Trophoblast cell (in vitro differentiated cells and primary cell): ENCODE data around the gene PSD4.

Experiments used
- DNase-seq, 2 donors: peaks; one replicate each; pipeline ENCODE4 v3.0.0-alpha.2; 2016
- H2AFZ ChIP-seq: 2 replicates; pipeline ENCODE4 v1.6.1; 2013; ENCODE audit warnings: low read length, moderate library complexity, mild to moderate bottlenecking; ENCODE audit not compliant: insufficient read depth, poor library complexity
- H2AK5ac ChIP-seq: 2 replicates; pipeline ENCODE4 v1.6.1; 2013; ENCODE audit warnings: mild to moderate bottlenecking, low read length
- H2BK120ac ChIP-seq: 2 replicates; pipeline ENCODE4 v1.6.1; 2013; ENCODE audit warnings: low read length, mild to moderate bottlenecking, moderate library complexity; ENCODE audit not compliant: insufficient read depth, poor library complexity
- H2BK12ac ChIP-seq: 2 replicates; pipeline ENCODE4 v1.6.1; 2013; ENCODE audit warnings: mild to moderate bottlenecking, low read length, moderate library complexity
- H2BK5ac ChIP-seq: 2 replicates; pipeline ENCODE4 v1.6.1; 2013; ENCODE audit warnings: low read length, low read depth, moderate library complexity, mild to moderate bottlenecking; ENCODE audit not compliant: poor library complexity
- H3K14ac ChIP-seq: 2 replicates; pipeline ENCODE4 v1.6.1; 2013; ENCODE audit warnings: mild to moderate bottlenecking, low read length
- H3K18ac ChIP-seq: 2 replicates; pipeline ENCODE4 v1.6.1; 2013; ENCODE audit warnings: mild to moderate bottlenecking, low read length
- H3K23ac ChIP-seq: 2 replicates; pipeline ENCODE4 v1.6.1; 2013; ENCODE audit warnings: low read length
- H3K27ac ChIP-seq: 2 replicates; pipeline ENCODE4 v1.5.1; 2013; ENCODE audit warnings: low read depth, mild to moderate bottlenecking, inconsistent platforms, low read length, moderate library complexity
- H3K27me3 ChIP-seq: 2 replicates; pipeline ENCODE4 v1.6.1; 2013; ENCODE audit warnings: inconsistent platforms, mild to moderate bottlenecking, low read length, moderate library complexity; ENCODE audit not compliant: insufficient read depth
- H3K36me3 ChIP-seq, 2 experiments: 1 replicate in 1 of 2; 2 replicates in 1 of 2; pipeline ENCODE4 v1.6.1; 2013; ENCODE audit warnings: low read length in 2 of 2, mild to moderate bottlenecking in 2 of 2, moderate library complexity in 1 of 2; ENCODE audit not compliant: insufficient read depth in 2 of 2, control insufficient read depth in 1 of 2
- H3K4ac ChIP-seq: 2 replicates; pipeline ENCODE4 v1.6.1; 2013; ENCODE audit warnings: low read depth, mild to moderate bottlenecking, low read length, moderate library complexity
- H3K4me1 ChIP-seq, 2 experiments: 1 replicate in 1 of 2; 2 replicates in 1 of 2; pipeline ENCODE4 v1.6.1; 2013; ENCODE audit warnings: low read length in 2 of 2, mild to moderate bottlenecking in 2 of 2, moderate library complexity in 1 of 2; ENCODE audit not compliant: insufficient read depth in 2 of 2, control insufficient read depth in 1 of 2
- H3K4me2 ChIP-seq: 2 replicates; pipeline ENCODE4 v1.6.1; 2013; ENCODE audit warnings: inconsistent platforms, mild to moderate bottlenecking, low read length, moderate library complexity
- H3K4me3 ChIP-seq: 2 replicates; pipeline ENCODE4 v1.5.1; 2013; ENCODE audit warnings: mild to moderate bottlenecking, low read depth, low read length, inconsistent platforms
- H3K79me1 ChIP-seq: one replicate; pipeline ENCODE4 v1.6.1; 2013; ENCODE audit warnings: low read length
- H3K79me2 ChIP-seq: 2 replicates; pipeline ENCODE4 v1.6.1; 2013; ENCODE audit warnings: low read length, mild to moderate bottlenecking; ENCODE audit not compliant: control insufficient read depth, insufficient read depth, poor library complexity
- H3K9ac ChIP-seq: 2 replicates; pipeline ENCODE4 v1.6.1; 2013; ENCODE audit warnings: mild to moderate bottlenecking, low read length
- H3K9me3 ChIP-seq: 2 replicates; pipeline ENCODE4 v1.6.1; 2013; ENCODE audit warnings: low read depth, mild to moderate bottlenecking, control low read depth, inconsistent platforms, low read length; ENCODE audit not compliant: insufficient read depth
- H4K12ac ChIP-seq: 2 replicates; pipeline ENCODE4 v1.6.1; 2013; ENCODE audit warnings: low read depth, mild to moderate bottlenecking, low read length, moderate library complexity
- H4K8ac ChIP-seq: 2 replicates; pipeline ENCODE4 v1.6.1; 2013; ENCODE audit warnings: low read depth, mild to moderate bottlenecking, low read length, moderate library complexity
- H4K91ac ChIP-seq: one replicate; pipeline ENCODE4 v1.6.1; 2013; ENCODE audit warnings: low read depth, mild to moderate bottlenecking, low read length, moderate library complexity
- WGBS: extraction: QIAGEN DNeasy Blood & Tissue Kit; methylation state at CpG from one replicate; pipeline ENCODE4 v1.1.7; 2013; ENCODE audit warnings: missing lambda C conversion rate; ENCODE audit not compliant: insufficient read length, insufficient coverage; ENCODE audit errors: extremely low coverage; 5-methylcytosine and 5-hydroxymethylcytosine counted together

The PSD4 gene

DNA sequence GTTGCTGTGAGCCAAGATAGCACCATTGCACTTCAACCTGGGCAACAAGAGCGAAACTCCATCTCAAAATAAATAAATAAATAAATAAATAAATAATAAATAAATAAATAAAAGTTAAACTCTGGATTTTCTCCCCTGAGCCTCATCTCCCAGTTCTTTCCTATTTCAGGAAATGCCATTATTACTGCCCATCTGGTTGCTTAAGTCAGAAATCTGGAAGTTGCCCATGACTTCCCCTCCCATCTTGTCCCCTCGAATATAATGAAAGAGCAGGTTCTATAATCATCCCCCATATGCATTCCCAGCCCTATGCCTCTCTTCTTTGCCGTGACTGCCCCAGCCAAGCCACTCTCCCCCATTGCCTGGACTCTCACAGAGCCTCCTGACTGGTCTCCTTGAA lies 4.2 kb upstream of the PSD4 start:
- no peak overlapping the region for H2BK120ac ChIP-seq
- H2BK5ac ChIP-seq: no peak overlapping the region
- H2AK5ac ChIP-seq: no peak overlapping the region
- DNase-seq: no peak
- WGBS: no CpG with 5 or more reads among the region's 3 CpGs
- H3K4me2 ChIP-seq: no peak overlapping the region
- H3K79me2 ChIP-seq: no peaks in the 10 kb centered on the region
- no peak overlapping the region for H2BK12ac ChIP-seq
- no peak overlapping the region for H3K14ac ChIP-seq
- no peaks in the 10 kb centered on the region for H3K79me1 ChIP-seq
- H3K27ac ChIP-seq: no peak overlapping the region
- no peaks in the 10 kb centered on the region for H3K27me3 ChIP-seq
- peaks cover 3% of the 10 kb centered on the region for H3K9me3 ChIP-seq
- H4K12ac ChIP-seq: no peak overlapping the region
- H3K4me3 ChIP-seq: no peak overlapping the region
- H3K18ac ChIP-seq: no peak overlapping the region
- no peak overlapping the region for H4K91ac ChIP-seq
- no peak overlapping the region for H3K23ac ChIP-seq
- H4K8ac ChIP-seq: no peak overlapping the region
- no peak overlapping the region for H3K4ac ChIP-seq
- H3K36me3 ChIP-seq: no peaks in the 10 kb centered on the region
- H2AFZ ChIP-seq: no peak overlapping the region
- H3K9ac ChIP-seq: no peak overlapping the region
- peaks cover 7 to 10% of the 10 kb centered on the region in 2 experiments for H3K4me1 ChIP-seq

DNA sequence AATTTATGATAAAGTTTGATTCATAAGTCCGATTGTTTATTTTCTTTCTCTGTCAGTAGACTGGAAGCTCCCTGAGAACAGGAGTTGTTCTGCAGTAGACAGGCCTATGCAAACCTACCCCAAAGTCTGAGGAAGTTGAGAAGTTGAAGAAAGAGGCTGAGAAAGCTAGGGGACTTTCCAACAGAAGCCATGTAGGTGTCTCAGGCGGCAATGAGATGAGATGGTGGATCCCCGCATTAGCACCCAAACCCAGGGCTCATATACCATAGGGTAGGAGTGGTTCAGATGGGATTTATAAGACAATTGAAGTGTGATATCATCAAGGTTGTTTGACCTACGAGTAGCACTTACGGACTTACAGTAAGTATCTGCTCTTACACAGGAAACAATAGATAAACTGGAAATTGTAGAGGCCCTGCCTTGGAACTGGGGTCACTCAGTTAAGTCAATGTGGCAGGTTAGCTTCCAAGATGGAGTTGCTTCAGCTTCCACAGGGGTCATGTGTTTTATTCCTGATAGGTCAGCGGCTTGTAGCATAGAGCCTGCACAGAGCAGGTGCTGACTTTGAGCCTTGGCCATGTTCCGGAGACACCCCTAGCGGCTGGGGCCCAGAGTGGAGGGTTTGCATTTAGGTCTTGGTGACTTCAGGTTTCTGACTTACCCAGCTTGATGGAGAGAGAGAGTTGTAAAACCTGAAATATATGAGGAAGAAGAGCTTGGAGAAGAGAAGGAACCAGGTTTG lies 2.3 kb upstream of the PSD4 start:
- no CpG with 5 or more reads among the region's 8 CpGs for WGBS
- Histone ChIP-seq H2AK5ac (no peak overlapping the region), H3K9ac (no peak overlapping the region), H3K36me3 (no peaks in the 10 kb centered on the region), H2BK120ac (no peak overlapping the region), H2BK5ac (no peak overlapping the region), H3K4me1 (peaks cover 8 to 17% of the 10 kb centered on the region in 2 experiments), H3K9me3 (peaks cover 3% of the 10 kb centered on the region), H3K14ac (no peak overlapping the region), H3K4me2 (no peak overlapping the region), H3K27me3 (no peaks in the 10 kb centered on the region), H4K12ac (no peak overlapping the region), H3K18ac (no peak overlapping the region), H4K91ac (no peak overlapping the region), H3K79me2 (no peaks in the 10 kb centered on the region), H3K4ac (no peak overlapping the region), H2BK12ac (no peak overlapping the region), H3K79me1 (peaks cover 5% of the 10 kb centered on the region), H3K23ac (no peak overlapping the region), H3K27ac (no peak overlapping the region), H3K4me3 (no peak overlapping the region), H2AFZ (no peak overlapping the region), H4K8ac (no peak overlapping the region)
- DNase-seq: no peak

DNA sequence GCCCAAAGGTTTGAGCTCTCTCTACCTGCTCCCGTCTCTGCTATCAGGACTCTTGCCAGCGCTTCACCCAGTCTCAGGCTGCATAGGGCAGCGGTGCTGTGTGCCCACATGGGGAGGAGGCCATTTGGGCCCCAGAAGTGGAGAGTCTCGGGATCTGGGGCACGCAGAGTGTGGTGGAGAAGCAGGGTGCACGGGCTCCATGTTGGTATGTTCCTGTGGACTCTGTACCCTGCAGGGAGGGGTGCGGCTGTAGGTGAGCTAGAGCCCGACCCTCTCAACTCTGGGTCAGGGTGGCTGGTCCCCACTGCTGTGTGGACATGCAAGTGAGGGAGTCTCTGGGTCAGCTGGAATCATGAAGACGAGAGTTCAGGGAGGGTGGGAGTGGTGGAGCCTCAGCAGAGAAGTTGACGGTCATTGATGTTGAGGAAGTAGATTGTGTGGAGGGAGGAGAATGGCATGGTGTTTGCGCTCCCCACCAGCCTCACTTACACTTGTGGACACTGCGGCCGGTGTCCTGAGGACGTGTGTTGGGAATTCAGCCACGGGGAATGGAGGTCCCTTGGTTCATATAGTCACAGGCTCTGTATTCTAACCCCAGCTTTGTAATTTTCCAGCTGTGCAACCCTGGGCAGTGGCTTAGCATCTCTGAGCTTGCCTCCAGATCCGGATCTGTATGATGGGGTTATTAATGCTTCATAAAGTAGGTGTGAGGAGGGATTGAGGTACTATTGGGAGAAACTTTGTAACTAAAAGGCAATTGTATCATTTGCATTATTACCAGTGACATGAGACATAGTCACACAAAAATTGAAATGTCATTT lies 840 bp upstream of the PSD4 start:
- no peak overlapping the region for H2BK5ac ChIP-seq
- H4K12ac ChIP-seq: no peak overlapping the region
- H2AFZ ChIP-seq: no peak overlapping the region
- H3K18ac ChIP-seq: no peak overlapping the region
- H2BK120ac ChIP-seq: no peak overlapping the region
- H3K9ac ChIP-seq: no peak overlapping the region
- no peak overlapping the region for H2BK12ac ChIP-seq
- no peak overlapping the region for H3K27ac ChIP-seq
- H3K79me1 ChIP-seq: peaks cover 15% of the 10 kb centered on the region
- H3K14ac ChIP-seq: no peak overlapping the region
- WGBS: no CpG with 5 or more reads among the region's 16 CpGs
- H3K79me2 ChIP-seq: no peaks in the 10 kb centered on the region
- H3K4ac ChIP-seq: no peak overlapping the region
- H3K9me3 ChIP-seq: peaks cover 1% of the 10 kb centered on the region
- peaks cover 14 to 22% of the 10 kb centered on the region in 2 experiments for H3K4me1 ChIP-seq
- H3K4me2 ChIP-seq: no peak overlapping the region
- no peaks in the 10 kb centered on the region for H3K27me3 ChIP-seq
- no peak overlapping the region for H4K91ac ChIP-seq
- no peak overlapping the region for H2AK5ac ChIP-seq
- DNase-seq: no peak
- no peak overlapping the region for H4K8ac ChIP-seq
- H3K36me3 ChIP-seq: no peaks in the 10 kb centered on the region
- H3K4me3 ChIP-seq: no peak overlapping the region
- H3K23ac ChIP-seq: no peak overlapping the region

DNA sequence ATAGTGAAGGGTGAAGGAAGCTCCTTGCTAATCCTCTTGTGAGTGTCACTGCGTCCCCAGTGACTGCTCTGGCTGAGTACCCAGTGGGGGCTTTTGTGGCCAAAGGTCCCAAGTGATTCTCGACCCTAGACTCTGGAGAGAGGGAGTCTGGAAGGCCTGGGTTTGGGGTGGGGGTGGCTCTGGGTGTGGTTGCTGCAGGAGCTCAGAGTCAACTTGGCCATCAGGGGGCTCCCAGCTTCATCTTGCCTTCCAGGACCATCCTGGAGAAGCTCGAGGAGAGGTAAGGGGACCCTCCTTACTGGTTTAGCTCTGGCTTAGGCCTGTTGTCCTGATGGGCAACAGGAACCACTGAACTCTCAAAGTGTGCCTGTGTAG lies 592 bp downstream of the PSD4 start:
- H3K4me3 ChIP-seq: no peak overlapping the region
- DNase-seq: no peak
- no peaks in the 10 kb centered on the region for H3K36me3 ChIP-seq
- no peak overlapping the region for H3K9ac ChIP-seq
- H3K27me3 ChIP-seq: no peaks in the 10 kb centered on the region
- H3K27ac ChIP-seq: no peak overlapping the region
- no peak overlapping the region for H3K23ac ChIP-seq
- H2BK120ac ChIP-seq: no peak overlapping the region
- no peak overlapping the region for H3K4ac ChIP-seq
- no peaks in the 10 kb centered on the region for H3K79me2 ChIP-seq
- no peak overlapping the region for H4K12ac ChIP-seq
- H3K18ac ChIP-seq: no peak overlapping the region
- peak overlapping the region; percentile 17 for H4K91ac ChIP-seq
- no peaks in the 10 kb centered on the region for H3K9me3 ChIP-seq
- H3K4me1 ChIP-seq: peaks cover 25 to 32% of the 10 kb centered on the region in 2 experiments
- no peak overlapping the region for H2BK12ac ChIP-seq
- no peak overlapping the region for H2BK5ac ChIP-seq
- H3K4me2 ChIP-seq: no peak overlapping the region
- WGBS: no CpG with 5 or more reads among the region's 3 CpGs
- H2AK5ac ChIP-seq: no peak overlapping the region
- peaks cover 22% of the 10 kb centered on the region for H3K79me1 ChIP-seq
- no peak overlapping the region for H2AFZ ChIP-seq
- H4K8ac ChIP-seq: no peak overlapping the region
- no peak overlapping the region for H3K14ac ChIP-seq
